NK-92 treated with Interleukin-12 subunit alpha and Interleukin-12 subunit beta, amount 100 ng/mL, for 24 hours (cell line): ENCODE measurements around the gene PAX3.

Experiments
- DNase-seq: peaks from one replicate; lab custom pipeline; 2025; lab: John Stamatoyannopoulos, UW

The PAX3 gene

DNA sequence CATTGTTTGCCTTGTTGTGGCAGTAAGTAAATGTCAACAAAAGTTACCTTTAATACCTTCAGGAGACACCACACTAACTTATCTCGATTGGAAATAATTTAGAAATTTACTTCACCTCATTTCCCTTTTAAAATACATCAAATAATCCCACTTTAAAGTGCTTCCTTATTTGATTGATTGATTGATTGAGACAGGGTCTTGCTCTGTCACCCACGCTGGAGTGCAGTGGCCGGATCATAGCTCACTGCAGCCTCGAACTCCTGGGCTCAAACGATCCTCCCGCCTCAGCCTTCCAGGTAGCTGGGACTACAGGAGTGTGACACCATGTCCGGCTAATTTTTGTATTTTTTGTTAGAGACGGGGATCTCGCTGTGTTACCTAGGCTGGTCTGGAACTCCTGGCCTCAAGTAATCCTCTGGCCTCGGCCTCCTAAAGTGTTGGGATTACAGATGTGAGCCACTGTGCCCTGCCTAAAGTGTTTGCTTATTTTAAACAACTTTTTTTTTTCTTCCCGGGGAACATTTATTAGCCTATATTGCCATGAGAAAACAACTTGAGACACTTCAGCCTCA, 12.0 kb upstream of the PAX3 start:
- no peak for DNase-seq

DNA sequence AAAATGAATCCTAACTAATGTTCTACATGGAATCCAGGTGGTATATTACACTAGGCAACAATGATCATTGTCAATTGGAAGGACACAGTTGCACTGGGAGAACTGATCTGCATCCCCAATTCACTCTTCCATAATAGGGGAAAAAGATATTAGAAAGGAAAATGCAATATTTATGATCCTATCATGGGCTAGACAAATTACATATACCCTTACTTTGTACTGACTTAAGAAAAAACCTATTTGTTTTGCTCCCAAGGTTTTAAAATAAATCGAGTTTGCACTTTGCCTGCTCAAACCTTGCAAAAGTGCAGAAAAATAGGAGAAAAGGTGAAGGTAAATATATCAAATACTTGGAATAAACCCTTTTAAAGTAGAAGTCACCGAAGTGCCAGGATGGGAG, 11.0 kb upstream of the PAX3 start:
- no peak for DNase-seq

DNA sequence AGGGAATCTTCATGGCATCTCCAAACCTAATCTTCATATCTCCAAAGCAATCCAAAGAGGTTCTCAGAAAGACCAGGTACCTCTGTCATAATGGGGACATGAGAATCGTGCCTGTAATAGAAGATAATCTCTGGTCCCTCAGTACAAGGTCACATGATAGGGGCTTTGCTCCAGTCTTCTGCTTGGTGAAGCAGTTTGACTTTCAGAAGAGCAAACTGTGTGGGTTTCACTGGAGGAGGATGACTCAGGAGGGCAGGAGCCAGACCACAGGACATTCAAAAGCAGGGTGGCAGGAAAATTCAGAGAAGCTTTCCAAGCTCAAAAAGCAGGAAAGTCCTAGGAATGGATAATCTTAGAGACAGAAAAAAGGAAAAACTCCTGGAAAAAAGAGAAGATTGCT, 10.6 kb upstream of the PAX3 start:
- DNase-seq: no peak

DNA sequence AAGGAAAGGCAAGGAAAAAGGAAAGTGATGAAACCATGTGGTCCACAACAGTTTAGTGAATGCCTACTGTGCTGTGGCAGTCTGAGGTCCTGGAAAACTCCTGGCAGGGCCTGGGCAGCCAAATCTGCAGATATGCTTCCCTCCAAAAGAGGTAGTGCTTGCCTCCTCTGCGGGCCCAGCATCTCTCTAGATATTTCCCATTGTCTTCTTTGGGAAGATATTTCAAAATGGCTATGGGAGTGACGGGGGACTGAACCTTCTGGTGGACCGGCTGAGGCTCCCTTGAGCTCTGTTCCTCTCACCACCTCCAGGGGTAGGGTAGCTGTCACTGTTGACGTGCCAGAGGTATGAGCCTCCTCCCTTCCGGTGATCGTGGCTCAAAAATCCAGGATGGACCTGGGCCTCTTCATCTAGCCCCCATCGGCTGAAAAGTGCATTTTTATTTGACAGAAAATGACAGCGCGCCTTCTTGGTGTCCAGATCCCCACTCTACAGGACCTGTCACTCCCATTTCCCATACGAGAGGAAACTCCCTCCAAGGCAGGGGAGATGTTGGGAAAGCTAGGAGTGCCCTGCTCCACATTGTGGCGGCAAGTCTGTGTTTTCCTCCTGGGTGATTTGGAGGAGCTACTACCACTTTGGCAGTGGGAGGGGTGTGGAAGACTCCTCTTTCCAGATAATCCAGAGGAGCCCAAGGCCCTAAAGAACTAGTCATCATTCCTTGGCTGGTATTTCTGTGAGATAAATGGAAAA, 9.4 kb upstream of the PAX3 start:
- DNase-seq: no peak

DNA sequence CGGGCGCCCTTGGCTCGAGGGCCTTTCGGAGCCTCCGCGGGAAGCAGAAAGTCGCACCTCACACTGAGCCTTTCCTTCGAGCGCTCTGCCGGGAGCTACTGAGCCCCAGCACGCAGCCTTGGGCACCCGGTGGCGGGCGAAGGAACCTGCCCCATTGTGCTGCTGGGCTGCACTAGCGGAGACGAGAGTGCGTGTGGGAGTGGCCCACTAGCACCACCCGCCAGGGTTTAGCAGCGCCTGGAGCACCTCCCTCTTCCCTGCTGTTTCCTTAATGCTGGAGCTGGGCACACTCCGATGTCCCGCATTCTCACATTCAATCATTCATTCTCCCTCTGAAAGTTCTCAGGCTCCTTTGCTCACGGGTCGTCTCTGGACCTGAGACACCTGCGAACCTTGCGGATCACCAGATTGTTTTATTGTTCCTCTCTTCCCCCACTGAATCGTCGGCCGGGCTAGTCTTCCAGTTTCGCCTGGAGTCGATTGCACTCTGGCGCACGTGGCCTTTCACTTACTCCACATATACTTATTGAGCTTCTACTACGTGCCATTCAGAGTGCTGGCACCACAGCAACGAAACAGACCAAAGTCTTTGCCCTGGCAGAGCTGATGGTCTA, 8.5 kb upstream of the PAX3 start:
- DNase-seq: no peak

DNA sequence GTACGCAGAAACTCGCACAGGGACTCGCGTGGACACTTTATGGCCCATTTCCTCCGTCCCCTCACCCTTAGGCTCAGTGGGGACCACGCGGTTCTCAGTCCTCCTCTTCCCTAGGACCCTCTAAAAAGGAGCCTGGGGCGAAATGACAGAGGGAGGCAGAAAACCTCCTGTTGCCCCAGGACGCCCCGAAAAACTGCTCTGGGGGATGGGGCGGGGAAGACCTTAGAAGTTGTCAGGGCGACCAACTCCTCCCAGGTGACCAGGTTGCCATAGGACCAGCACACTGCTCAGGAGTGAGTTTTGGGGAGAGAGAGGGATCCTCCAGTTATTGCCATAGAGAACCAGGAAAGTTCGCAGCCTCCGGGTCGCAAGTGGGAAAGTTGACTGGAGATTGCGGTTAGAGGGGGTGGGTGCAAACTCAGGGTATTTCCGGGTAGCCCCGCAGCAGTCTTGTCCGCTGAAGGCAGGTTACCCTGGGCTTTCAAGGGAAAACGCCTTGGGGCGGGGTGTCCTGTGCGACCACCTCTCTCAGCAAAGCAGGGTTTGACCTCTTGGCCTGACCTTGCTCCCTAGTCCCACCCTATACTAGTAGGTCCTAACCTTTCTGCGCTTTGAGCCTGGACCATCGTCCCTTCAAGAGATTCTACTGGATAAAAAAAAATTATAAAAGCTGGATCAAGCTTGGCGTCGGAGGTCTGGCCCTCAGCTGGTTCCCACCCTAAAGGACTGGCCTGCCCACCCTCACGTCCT, 7.8 kb upstream of the PAX3 start:
- no peak for DNase-seq

DNA sequence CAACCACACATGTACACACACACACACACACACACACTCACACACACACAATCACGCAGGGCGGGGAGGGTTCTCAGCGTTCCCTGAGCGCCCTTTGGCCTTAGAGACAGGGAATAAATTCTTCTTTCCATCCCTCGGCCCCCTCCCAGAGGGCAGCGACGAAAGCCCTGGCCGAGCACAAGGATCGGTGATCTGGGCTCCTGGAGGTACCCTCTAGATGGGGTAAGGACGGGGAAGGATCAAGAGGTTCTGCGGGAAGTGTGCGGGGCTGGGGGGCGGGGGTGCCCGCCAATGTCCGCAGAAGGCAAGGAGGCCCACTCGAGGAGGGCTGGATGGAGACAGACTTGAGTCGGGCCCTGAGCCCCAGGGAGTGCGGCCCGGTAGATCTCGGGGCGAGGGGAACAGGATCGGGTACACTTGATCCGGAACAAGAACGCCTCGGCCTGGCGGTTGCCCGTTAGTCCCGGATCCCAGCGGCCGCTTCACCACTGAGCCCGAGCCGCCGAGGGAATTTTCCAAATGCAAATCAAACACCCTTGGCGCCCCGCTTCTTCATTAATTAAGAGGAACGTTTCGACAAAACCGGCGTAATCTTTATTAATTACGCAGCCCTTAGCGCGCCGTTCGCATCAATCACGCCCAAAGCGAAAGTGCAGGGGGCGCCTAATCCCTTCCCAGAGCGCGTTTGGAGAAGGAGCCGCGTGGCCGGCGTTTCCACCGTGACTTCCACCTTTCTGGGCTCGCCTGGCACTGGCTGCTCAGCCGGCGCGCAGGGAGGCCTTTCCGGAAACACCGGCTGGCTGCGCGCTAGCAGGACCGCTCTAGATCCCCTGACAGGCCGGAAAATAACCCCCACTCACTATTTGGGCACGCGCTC, 7.0 kb upstream of the PAX3 start:
- no peak for DNase-seq

DNA sequence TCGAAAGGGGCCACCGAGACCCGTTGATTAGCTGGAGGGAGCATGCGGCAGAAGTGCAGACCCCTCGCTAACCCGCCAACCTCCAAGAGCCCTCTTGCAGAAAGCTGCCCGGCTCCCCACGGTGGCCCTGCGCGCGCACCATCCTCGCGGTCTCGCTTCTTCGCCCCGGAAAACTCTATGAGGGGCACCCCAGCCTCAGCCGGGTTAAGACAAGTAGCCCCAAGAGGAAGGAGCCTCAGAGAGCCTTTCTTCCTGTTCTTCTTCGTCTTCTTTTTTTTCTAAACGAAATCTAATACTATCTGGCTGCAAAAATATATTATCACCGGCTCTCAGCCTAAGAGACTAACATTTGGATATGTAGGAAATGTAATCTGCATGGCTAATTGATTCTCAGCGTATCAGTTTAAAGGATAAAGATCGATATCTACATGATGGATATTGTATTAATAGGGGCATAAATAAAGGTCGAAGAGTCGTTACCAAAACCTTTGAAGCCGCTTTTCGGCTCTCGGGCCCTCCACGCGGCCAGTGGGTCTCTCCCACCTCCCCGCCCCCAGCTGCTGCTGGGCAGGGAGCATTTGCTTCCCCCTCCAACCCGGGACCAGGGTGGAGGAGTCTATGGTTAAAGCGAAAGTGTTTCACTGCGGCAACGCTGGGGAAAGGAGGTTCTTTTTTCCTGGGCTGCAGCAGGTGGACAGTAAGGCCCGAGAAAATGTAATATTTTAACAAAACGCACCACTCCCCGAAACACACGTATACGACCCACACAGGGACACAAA, 6.1 kb upstream of the PAX3 start:
- no peak for DNase-seq

DNA sequence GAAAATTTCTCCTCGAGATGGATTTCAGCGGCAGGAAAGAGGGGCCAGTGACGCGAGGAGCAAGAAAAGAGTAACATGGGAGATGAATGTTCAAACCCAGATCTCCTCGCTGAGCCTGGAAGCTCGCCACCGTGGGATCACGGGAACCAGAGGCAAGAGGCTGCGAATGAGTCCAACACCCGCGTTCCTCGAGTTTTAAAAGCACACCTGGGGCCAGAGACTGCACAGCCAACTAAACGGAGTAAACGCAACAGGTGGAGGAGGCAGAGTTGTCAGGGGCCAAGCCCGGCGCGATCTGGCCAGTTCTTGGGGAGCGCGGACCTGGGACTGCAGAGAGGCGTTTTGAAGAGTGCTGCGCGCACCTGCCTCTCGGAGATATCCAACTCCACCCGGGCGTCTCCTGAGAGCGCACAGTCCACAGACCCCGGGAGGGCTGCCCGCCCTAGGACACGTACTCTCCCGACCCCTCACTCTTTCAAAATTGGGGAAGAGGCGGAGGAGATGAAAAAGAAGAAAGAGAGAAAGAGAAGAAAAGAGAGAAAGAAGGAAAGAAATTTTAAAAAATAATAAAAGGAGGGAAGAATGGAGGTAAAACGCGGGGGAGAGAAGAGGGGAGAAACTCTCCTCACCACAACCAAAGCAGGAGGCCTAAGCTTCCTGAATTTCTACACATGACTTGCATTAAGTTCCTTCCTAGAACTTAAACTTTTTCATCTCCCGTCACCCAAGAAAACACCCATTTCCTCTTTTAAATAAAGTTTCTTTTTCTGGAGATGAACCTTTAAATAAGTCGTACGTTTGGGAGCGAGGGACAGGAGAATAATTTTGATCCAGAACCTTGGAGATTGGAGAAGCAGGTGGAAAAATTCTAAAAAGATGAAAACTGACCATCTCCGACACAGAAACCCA, 5.3 kb upstream of the PAX3 start:
- DNase-seq: no peak

DNA sequence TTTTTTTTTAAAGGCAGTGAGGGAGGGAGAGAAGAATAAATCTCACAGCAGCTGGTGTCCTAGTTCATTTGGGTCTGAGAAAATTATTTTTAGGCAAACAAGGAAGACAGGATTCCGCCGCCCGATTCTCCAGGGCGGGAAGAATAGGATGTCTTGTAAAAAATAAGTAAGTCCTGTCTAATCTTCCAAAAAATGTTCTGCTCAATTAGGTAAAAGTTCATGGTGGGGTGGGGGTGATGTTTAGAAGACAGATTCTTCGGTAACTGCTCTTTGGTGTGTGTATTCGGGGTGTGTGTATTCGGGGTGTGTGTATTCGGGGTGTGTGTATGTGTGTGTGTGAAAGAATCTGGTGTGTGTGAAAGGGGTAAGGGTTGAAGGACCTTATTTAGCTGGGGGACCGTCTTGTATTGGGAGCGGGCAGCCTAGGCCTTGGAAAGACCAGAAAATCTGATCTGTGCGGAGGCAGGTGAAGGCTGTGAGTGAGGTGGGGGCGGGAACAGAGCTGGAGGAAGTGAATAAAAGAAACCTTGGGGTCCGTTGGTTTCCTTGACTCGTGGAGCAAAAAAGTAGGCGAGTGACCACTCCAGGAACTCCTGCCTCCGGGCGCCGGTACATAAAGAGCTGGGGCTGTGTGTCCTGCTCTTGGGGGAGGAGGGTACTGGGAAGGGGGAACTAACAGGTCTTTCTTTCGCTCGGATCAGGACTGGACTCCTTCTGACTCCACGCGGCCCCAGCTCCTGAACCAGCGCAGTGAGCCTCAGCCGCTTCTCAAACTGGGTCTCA, 4.4 kb upstream of the PAX3 start:
- DNase-seq: no peak

DNA sequence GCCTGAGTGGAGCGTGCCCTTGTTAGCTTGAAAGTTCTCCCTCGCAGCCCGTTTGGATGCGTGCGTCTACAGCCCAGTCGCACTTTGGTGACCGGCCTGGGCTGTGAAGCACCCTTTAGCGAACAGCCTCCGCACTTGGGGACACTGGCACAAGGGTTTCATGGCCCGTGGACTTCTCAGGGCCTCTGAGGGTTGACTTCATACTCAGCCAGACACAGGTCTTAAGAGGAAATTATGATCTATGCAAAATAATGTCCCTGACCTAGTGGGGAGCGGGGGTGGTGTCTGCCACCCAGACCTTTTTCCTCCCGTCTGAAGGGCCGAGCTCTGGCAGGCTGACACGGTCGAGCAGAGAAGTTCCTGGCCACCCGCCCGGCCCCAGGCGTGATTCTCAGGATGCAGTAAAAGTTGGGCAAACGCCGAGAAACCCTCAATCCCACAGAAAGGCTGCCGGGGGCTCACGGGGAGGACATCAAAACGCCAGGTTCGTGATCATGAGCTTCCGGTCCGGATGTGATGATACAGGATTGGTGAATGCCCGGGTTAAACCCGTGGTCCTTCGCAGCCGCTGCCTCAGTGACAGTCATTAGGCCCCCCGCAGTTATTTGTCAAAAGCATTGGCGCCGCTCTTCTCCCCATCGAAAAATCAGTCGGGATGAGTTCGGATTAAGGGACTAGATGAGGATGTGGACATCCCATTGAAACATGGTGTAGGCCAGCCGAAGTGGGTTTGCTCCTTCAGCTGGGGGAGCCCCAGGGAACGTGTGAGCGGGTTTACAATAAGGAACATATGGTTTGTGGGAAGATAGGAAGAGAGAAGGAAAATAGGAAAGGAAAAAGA, 3.6 kb upstream of the PAX3 start:
- no peak for DNase-seq

DNA sequence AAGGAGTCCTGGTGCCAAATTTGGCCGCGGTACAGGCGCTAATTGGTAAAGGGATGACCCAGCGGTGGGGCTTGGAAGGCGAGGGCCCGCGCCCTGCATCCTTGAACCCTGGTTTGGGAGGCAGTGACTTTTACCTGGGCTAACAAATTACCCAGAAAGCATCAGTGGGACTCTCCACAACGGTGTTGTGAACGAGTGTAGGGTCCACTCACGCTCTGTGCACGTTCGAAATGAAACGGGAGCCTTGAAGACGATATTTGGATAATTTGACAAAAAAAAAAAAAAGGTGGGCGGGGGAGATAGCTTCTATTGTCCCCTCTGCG, 3.0 kb upstream of the PAX3 start:
- no peak for DNase-seq

DNA sequence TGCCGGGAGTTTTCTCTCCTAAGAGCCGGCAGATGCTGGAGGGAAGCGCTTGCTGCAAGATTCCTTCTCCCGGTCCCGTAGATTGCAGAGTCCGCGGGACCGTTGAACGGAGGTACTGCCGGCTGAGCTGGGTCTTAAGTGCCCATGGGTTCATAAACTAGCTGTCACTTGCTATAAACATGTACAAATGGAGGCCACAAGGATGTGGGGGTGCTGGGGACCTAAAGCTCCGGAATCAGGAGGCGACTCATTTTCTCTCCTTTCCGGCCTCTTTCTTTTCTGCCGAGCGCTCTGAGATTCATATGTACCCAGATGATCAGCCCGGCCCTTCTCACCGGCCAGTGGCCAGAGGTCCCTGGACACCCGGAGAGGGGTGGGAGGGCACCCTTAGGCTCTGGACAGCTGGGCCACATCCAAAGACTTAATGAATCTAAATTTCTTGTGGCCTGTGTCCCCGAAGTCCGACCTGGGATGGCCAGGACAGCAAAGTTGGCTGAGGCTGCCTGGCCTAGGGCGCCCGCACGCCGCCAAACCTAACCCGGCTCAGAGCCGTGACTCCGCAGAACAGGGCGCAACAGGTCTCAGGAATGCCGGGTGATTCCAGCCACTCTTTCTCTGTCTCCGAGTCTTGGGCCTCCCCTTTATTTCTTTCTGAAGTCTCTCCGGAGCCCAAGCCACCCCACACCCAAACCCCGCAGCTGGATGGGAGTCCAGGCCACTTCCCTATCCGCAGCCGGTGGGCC, 2.4 kb upstream of the PAX3 start:
- no peak for DNase-seq

DNA sequence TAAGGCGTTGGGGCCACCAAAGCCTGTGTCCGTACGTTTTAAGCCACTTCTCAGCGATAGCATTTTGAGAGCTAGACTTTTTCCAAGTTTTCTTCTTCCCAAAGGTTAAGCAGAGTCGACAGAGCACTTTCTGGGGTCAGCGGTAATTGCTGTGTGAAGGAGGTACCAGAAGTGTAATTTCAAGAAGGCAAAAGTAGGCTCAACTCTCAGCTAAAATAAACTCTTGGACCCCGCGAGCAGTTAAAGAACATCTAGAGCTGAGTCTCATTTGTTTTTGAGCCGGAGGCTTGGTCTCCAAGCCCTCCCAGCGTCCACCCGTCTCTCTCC, 1.9 kb upstream of the PAX3 start:
- DNase-seq: no peak

DNA sequence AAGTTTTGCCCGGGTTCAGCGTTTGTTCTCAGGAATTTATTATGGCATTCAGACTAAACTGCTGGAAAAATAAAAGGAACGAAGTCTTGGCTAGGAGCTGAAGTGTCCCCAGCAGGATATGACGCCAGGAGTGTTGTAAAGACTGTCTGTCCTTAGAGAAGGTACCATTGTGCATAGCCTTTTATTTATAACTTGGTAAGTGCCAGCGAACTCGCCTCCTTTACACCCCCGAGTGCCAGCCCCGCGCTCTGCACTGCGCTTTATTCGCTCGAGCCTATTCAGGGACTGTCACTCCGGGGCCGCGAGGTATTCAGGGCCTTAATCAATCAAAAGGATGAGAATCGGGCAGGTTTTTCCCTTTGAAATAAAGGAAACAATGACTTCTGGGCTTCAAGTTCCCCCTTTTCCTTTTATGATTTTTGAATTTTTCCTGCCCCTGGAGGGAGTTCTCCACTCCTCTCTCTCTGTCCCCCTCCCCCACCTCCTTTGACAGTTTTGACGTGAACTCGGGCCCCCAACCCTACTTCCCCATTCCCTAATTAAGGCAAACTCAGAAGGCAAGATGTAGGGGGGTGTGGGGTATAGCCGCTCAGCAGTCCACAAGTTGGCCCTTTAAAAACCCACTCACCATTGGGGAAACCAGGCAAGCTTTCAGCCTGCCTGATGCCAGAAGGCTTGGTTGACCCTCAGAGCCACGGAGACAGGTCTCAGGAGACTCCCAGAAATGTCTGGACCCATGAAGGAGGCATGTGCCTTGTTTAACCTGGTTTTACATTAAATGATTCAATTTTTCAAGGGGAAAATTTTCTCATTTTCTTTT, 1.3 kb upstream of the PAX3 start:
- DNase-seq: no peak

DNA sequence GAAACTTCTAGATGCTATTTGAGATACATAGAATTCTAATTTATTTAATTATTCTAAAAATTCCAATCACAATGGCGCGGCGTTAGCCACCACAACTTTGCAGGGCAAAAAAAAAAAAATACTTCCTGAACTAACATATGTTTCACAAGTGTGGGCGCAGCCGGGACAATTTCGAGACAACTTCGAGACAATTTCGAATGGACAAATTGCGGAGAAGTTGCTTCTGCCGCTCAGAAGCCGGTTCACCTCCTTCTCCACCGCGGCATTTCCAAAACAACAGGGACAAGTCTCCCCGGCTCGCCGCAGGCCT, 842 bp downstream of the PAX3 start:
- DNase-seq: no peak

DNA sequence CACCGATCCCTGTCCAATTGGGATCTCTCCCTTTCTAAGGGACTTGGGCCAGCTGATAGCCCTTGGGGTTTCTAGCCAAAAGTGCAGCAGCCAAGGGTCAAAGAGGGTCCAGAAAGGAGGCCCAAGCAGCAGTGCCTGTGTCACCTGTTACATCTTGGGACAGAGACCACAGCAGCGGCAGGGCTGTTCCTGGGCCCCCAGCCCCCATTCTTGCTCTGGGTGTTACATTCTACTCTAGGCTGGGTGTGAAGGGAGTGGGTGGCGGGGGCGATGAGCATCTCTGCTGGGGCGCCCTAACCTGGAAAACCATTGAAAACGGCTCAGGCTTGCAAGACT, 1.2 kb downstream of the PAX3 start:
- DNase-seq: no peak
